ENCODE measurements around the gene TAF10. TPM values are rescaled to one million over a fixed set of nuclear protein-coding genes. Genes with fewer than 3 reads are reported as not detected.

Gene TAF10
- total RNA-seq, 1 donor from 2014 or later, result 80.9 TPM

GRCh38 chr11:6615882-6616585 is 4.0 kb upstream of the TAF10 start:
- H3K9me3 Mint-ChIP-seq (ENCODE audit: low read depth), result no peaks in the 10 kb centered on the region
- DNase-seq (ENCODE audit: low spot score), result peak; percentile 68
- H3K36me3 Mint-ChIP-seq (ENCODE audit: low read depth), result peaks cover 12% of the 10 kb centered on the region
- no peaks in the 10 kb centered on the region for H3K27me3 Mint-ChIP-seq (ENCODE audit: low read depth)
- H3K4me1 Mint-ChIP-seq (ENCODE audit: low read depth), result peaks cover 3% of the 10 kb centered on the region
- no peak for TF ChIP-seq CTCF (IDR thresholded peaks at IDR 0.05)
- no peak overlapping the region for H3K4me3 Mint-ChIP-seq (ENCODE audit: unreplicated experiment)
- H3K27ac Mint-ChIP-seq (ENCODE audit: unreplicated experiment), result peak overlapping the region; percentile 28

GRCh38 chr11:6615046-6615445 is 3.0 kb upstream of the TAF10 start:
- Mint-ChIP-seq H3K4me1 (ENCODE audit: low read depth) (peaks cover 3% of the 10 kb centered on the region), H3K4me3 (ENCODE audit: unreplicated experiment) (no peak overlapping the region), H3K27me3 (ENCODE audit: low read depth) (no peaks in the 10 kb centered on the region), H3K36me3 (ENCODE audit: low read depth) (peaks cover 18% of the 10 kb centered on the region), H3K9me3 (ENCODE audit: low read depth) (no peaks in the 10 kb centered on the region), H3K27ac (ENCODE audit: unreplicated experiment) (no peak overlapping the region)
- DNase-seq (ENCODE audit: low spot score), result no peak
- no peak for TF ChIP-seq CTCF (IDR thresholded peaks at IDR 0.05)

GRCh38 chr11:6614446-6614845 is 2.4 kb upstream of the TAF10 start:
- Mint-ChIP-seq H3K9me3 (ENCODE audit: low read depth) (no peaks in the 10 kb centered on the region), H3K27ac (ENCODE audit: unreplicated experiment) (no peak overlapping the region), H3K4me1 (ENCODE audit: low read depth) (peaks cover 3% of the 10 kb centered on the region), H3K36me3 (ENCODE audit: low read depth) (peaks cover 24% of the 10 kb centered on the region), H3K4me3 (ENCODE audit: unreplicated experiment) (no peak overlapping the region), H3K27me3 (ENCODE audit: low read depth) (no peaks in the 10 kb centered on the region)
- TF ChIP-seq CTCF (IDR thresholded peaks at IDR 0.05), result no peak
- no peak for DNase-seq (ENCODE audit: low spot score)

- Mint-ChIP-seq H3K27me3 (ENCODE audit: low read depth) (no peaks in the 10 kb centered on the region), H3K4me3 (ENCODE audit: unreplicated experiment) (no peak overlapping the region), H3K4me1 (ENCODE audit: low read depth) (peaks cover 3% of the 10 kb centered on the region), H3K9me3 (ENCODE audit: low read depth) (no peaks in the 10 kb centered on the region), H3K27ac (ENCODE audit: unreplicated experiment) (no peak overlapping the region), H3K36me3 (ENCODE audit: low read depth) (peaks cover 32% of the 10 kb centered on the region)
- TF ChIP-seq CTCF (IDR thresholded peaks at IDR 0.05), result no peak
- no peak for DNase-seq (ENCODE audit: low spot score)
Measured at GRCh38 chr11:6613496-6613895, 1.5 kb upstream of the TAF10 start.

GRCh38 chr11:6611963-6612212 is 128 bp downstream of the TAF10 start:
- Mint-ChIP-seq H3K27me3 (ENCODE audit: low read depth) (no peaks in the 10 kb centered on the region), H3K9me3 (ENCODE audit: low read depth) (no peaks in the 10 kb centered on the region), H3K4me3 (ENCODE audit: unreplicated experiment) (peak overlapping the region; percentile 77), H3K4me1 (ENCODE audit: low read depth) (peaks cover 3% of the 10 kb centered on the region), H3K36me3 (ENCODE audit: low read depth) (peaks cover 37% of the 10 kb centered on the region), H3K27ac (ENCODE audit: unreplicated experiment) (peak overlapping the region; percentile 91)
- no peak for TF ChIP-seq CTCF (IDR thresholded peaks at IDR 0.05)
- DNase-seq (ENCODE audit: low spot score), result no peak

Measured in chondrocyte (in vitro differentiated cells).